Kidney capillary endothelial cell (primary cell): ENCODE data around the gene EMB.
"Not testable (repeated sequence)": the region's sequence is repeated elsewhere in the genome, so short reads cannot be mapped to it uniquely, and the experiment has no call there.

ENCODE experiments used
- DNase-seq: peaks from one replicate; pipeline ENCODE4 v3.0.0-alpha.2; 2018; ENCODE audit warnings: low spot score

EMB gene, protein sequence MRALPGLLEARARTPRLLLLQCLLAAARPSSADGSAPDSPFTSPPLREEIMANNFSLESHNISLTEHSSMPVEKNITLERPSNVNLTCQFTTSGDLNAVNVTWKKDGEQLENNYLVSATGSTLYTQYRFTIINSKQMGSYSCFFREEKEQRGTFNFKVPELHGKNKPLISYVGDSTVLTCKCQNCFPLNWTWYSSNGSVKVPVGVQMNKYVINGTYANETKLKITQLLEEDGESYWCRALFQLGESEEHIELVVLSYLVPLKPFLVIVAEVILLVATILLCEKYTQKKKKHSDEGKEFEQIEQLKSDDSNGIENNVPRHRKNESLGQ

DNA sequence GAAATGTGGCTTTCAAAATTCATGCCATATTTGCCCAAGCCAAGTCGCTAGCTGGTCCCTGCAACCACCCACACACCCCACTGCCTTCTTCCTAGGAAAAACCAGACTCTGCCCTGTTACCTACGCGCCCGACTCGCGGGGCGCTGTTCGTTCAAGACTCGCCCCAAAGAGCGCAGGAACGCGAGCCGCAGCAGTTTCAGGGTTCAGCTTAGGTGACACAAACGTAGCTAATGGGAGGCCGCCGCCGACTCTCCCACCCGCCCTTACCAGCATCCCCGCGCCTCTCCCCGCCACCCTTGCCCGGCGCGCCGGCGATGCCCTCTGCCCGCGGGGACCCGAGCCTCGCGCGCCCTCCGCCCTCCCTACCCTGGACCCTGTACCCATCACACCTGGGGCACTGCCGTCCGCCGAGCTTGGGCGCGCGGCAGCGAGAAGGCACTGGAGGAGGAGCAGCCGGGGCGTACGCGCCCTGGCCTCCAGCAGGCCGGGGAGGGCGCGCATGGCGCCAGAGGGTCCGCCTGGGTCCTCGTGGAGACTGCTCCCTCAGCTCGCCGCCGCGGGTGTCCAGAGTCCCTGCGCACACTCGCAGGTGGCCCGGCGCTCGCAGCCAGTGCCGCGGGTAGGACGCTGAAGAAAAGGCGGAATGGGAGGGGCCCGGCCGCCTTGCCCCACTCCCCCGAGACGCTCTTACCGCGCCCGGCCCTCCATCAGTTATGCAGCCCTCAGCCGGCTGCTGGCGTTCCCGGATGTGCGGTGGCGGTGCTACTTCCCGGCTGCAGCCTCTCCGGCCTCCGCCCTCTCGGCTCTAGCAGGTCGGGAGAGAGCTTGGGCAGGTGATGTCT is at the start of gene EMB:
TSS of gene EMB (minus strand) at position 638 of the 842 bp plus-strand sequence. CDS start at position 501, 137 bp downstream.
- peak; percentile 26 for DNase-seq

DNA sequence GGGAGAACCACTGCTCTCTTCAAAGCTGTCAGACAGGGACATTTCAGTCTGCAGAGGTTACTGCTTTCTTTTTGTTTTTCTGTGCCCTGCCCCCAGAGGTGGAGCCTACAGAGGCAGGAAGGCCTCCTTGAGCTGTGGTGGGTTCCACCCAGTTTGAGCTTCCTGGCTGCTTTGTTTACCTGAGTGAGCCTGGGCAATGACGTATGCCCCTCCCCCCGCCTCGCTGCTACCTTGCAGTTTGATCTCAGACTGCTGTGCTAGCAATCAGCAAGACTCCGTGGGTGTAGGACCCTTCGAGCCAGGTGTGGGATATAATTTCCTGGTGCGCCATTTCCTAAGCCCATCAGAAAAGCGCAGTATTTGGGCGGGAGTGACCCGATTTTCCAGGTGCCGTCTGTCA is 48.4 kb upstream of the EMB start:
- DNase-seq = not testable (repeated sequence)

DNA sequence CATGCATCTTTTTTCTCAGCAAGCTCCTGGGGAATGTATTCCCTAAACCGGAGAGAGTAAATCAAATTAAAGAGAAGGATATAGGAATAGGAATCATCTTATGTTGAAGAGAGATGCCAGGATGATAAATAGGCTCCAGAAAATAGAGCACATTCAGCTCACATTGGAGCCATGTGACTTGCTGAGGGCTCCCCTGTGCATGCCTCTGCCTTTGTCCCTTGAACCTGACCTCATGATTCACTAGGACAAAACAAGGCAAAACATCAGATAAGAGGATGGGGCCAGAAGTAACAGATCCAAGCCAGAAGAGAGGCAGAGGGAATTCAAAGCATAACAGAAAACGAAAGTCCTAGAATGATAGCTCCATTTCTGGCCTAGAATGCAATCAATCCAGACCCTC is 37.7 kb upstream of the EMB start:
- not testable (repeated sequence) for DNase-seq

DNA sequence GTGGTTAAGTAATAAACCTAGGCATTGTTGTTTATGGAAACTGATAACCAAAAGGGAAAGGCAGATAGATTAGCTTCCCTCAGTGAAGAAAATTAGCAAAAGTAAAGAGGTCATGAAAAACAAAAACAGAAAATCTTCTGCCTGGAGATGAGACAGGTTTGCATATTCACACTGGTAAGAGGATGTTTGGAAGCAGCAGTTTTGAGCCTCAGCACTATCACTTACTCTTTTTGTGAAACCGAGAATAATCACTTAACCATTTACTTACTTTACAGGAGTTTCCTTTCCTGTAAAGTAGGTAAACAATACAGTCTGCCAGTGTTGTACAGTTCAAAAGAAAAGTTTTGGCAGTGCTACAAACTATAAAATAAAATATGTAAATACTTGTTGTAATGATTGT is 35.5 kb upstream of the EMB start:
- DNase-seq = no peak

DNA sequence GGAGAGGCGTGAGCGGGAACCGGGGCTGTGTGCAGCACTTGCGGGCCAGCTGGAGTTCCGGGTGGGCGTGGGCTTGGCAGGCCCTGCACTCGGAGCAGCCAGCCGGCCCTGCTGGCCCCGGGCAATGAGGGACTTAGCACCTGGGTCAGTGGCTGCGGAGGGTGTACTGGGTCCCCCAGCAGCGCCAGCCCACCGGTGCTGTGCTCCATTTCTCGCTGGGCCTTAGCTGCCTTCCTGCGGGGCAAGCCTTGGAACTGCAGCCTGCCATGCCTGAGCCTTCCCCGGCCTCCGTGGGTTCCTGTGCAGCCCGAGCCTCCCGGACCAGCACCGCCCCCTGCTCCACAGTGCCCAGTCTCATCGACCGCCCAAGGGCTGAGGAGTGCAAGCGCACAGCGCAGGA is 23.9 kb upstream of the EMB start:
- not testable (repeated sequence) for DNase-seq

DNA sequence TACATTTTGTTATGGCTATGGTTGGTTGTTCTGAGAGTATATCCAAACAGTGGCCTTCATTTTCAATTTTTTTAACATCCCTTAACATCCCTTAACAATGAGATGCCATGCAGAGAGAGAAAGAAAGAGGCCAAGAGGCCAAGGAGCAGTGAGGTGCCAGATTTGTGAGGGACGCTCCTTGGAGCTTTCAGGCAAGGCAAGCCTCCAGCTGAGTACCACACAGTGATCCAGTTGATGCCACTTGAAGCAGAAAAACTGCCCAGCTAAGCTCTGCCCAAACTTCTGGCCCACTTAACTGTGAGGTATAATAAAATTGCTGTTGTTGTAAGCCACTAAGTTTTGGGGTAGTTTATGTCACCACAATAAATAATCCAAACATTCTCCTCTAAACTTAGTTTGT is 22.6 kb upstream of the EMB start:
- DNase-seq = no peak

DNA sequence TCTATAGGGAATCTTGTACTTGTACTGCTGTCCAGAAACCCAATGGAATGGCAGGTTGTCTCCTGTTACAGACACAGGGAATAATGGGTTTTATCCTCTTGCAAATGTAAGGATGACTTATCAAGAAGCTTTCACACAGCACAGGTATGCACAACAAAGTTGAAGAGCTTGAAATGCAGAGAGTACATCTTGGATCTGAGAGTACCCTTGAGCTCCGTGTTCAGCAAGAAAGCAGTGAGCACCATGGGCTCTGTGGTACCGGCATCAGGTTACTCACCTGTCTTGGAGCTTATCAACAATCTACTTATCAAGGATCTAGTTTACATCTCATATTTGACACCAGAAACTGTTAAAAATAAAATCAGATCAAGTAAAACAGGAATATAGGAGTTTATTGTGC is 22.0 kb upstream of the EMB start:
- DNase-seq = no peak

DNA sequence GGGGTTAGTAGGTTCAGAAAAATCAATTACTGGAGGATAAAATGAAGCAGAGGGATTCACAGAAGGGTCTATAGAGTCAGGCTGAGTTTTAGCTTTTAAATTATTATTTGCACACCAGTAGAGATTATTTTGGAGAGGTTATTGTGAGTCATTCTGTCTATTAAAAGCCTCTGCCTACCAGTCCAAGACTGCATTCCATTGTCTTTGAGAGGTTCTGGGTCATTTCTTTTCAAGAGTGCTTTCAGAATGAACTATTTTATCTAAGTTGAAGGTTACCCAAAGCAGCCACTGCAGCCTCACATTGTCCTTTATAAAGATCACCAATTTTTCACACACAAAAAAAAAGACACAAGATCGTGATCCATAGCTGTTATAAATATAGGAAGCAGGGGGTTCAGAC is 21.5 kb upstream of the EMB start:
- DNase-seq = not testable (repeated sequence)

DNA sequence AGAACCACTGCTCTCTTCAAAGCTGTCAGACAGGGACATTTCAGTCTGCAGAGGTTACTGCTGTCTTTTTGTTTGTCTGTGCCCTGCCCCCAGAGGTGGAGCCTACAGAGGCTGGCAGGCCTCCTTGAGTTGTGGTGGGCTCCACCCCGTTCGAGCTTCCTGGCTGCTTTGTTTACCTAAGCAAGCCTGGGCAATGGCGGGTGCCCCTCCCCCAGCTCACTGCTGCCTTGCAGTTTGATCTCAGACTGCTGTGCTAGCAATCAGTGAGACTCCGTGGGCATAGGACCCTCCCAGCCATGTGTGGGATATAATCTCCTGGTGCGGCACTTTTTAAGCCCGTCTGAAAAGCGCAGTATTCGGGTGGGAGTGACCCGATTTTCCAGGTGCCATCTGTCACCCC is 17.3 kb upstream of the EMB start:
- not testable (repeated sequence) for DNase-seq

DNA sequence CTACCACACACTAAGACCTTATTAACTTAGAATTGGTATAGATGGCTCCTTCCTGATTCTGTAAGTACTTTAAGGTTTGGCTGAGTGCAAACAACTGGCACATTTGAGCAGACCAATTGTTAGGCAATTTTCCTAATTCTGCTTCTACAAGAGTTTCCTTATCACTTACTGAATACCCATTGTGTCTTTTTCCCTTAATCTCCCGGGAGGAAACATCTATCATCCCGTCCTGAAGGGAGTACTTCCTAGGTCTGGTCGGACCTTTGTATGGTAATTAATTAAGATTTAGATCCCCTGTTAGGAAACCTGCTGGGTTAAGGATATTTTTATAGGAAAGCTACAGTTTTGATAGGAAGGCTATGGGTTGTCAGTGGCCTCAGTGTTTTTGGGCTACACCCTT is 8.2 kb upstream of the EMB start:
- DNase-seq = not testable (repeated sequence)

DNA sequence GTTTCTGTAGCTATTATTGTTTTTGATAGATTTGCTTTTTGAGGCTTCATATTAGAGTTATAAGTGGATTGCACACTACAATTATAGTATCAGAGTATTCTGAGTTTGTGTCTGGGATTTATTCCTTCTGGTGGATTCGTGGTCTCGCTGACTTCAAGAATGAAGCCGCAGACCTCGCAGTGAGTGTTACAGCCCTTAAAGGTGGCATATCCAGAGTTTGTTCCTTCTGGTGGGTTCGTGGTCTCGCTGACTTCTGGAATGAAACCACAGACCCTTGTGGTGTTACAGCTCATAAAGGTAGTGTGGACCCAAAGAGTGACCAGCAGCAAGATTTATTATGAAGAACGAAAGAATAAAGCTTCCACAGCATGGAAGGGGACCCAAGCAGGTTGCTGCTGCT is 6.9 kb upstream of the EMB start:
- no peak for DNase-seq

DNA sequence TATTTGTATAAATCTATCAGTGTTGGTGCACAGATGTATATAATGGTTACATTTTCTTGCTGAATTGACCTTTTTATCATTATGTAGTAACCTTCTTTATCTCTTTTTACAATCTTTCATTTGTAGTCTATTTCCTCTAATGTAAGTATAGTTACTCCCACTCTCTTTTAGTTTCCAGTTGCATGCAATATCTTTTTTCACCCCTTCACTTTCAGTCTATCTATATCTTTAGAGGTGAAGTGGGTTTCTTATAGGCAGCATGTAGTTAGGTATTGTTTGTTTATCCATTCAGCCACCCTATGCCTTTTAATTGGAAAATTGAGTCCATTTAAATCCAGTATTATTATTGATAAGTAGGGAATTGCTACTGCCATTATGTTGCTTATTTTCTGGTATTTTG is 6.1 kb upstream of the EMB start:
- DNase-seq = no peak

DNA sequence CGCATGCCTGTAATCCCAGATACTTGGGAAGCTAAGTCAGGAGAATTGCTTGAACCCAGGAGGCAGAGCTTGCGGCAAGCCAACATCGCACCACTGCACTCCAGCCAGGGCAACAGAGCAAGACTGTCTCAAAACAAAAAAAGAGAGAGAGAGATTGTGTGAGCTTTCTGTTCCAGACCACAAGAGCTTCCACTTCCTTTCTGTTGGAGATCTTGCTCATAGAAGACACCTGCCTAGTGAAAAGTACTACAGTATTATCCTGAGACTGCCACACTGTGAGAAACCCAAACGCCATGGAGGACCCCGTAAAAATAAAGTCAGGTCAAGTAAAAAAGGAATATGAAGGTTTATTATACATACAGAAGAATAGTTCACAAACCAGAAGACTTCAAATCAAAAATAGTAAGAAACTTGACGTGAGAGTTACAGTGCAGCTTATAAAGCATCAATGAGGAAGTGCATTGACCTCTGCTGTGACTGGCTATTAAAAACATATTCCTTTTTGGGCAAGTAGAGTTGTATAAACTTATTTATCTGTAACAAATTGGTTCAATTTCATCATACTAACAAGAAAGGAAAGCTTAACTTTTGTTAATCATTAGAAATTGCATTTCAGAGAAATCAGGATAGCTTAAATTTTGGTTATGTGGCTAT is 4.3 kb upstream of the EMB start:
- DNase-seq = no peak

DNA sequence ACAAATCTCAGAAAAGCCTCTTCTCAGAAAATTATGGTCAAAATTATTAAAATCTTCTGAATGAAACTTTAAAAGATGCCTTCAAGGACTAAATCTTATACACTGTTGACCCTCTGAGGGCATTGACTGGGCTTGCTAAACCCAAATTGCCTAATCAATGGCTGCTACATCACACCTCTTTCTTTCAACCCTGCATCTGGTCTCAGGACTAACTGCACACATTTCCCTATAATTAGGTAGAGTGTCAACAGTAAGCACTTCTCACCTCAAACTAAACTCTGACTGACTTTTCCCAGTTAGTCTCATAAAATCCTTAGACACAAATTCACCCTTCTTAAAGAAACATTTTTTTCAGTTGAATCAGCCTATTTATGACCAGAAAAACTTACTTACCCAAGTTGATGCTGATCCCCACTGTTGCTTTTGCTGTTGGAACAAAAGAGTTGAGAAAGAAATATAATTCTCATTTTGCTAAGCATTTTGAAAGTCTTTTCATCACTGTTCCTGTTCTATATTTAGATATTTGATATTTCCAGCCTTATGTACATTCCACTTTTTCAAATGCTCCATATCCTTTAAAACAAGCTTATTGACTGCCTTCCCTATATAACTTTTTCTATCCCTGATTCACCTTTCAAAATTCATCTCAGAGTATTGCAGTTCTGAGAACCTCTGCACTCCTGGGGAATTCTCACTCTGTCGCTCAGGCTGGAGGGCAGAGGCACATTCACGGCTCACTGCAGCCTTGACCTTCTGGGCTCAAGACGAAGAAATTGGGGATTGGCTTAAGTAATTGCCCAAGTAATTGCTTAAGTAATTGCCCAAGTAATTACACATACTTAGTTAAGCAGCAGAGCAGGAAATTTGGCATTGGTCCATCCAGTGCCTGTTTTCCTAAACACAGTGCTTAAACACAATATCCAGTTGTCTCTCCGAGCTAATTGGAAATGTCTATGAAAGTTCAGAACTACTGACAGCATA is 1.8 kb upstream of the EMB start:
- not testable (repeated sequence) for DNase-seq

DNA sequence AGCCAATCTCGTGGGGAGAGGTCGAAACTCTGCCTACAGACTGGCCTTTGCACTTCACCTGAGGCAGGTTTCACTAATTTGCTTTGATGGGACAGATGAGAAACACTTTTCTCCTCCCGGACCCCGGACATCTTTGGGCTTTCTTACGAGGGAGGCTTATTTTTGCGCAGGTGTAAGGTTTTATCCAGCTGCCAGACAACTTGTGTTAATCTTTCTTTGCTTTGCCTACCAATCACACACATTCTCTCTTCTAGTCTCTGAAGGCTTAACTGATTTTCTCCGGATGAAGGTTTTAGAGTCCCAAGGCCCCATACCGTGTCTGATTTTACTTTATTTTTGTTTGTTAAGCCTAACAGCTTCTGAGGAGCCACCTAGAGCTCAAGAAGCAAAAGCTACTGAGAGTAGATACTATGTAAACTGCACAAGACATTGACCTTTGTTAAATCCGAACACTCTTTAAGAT is 436 bp upstream of the EMB start:
- DNase-seq = no peak

DNA sequence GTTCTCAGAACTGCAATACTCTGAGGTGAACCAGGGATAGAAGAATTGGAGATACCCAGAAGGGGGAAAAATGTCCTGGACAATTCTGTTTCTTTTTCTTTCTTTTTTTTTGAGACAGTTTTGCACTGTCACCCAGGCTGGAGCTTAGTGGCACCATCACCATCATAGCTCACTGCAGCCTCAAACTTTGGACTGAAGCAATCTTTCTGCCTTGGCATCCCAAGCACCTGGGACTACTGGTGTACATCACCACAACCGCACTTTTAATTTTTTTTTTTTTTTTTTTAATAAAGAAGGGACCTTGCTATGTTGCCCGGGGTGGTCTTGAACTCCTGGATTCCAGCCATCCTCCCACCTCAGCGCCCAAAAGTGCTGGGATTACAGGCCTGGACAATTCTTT is 1.9 kb downstream of the EMB start:
- DNase-seq = no peak

DNA sequence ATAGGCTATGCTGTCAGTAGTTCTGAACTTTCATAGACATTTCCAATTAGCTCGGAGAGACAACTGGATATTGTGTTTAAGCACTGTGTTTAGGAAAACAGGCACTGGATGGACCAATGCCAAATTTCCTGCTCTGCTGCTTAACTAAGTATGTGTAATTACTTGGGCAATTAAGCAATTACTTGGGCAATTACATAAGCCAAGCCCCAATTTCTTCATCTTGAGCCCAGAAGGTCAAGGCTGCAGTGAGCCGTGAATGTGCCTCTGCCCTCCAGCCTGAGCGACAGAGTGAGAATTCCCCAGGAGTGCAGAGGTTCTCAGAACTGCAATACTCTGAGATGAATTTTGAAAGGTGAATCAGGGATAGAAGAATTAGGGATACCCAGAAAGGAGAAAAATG is 3.0 kb downstream of the EMB start:
- not testable (repeated sequence) for DNase-seq

DNA sequence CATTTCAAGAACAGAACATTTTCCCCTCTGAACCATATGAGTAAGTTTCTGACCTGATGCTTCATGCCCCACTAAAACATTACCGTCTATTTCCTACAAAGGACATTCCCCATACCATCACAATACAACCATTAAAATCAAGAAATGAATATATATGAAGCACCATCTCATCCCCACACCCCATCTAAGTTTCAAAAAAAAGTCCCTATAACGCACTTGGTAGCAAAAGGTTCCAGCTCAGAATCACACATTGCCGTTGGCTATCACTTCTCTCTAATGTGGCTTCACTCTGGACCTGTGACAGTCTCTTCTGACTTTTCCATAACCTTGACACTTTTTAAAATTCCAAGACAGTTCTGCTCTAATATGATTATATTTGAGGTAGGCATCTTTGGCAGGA is 5.9 kb downstream of the EMB start:
- no peak for DNase-seq

DNA sequence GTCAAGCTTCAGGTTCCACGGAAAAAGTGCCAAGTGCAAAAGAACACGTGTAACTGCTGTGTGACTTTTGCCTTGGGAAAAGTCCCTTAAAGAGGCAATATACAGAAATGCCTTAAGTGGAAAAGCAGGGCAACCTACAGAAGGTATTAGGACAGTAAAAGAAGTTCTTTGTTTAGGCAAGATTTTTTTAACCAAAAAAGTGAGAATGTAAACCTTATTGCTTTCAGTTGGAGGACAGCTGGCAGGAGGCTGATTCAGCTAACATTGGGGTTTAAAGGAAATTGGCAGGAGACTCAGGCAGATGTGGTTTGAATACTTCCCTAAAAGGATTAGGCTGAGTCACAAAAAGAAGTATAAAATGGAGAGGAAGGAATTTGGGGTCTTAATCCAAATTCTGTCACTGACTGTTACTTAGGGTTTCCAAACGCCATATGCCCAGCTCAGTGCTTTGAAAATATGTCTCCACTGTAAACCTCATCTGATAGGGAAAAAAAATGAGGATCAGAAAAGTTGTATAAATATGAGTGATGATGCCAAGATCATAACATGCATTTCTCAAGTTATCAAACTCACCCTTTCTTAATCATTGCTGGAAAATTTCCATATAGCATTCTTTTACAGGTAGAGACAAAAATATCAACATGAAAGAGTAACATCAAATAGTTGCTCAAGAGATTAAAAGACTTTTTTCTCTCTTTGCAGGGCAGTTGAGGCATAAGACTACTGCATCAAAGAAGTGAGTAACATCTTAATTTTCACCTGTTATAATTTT is 9.8 kb downstream of the EMB start:
- not testable (repeated sequence) for DNase-seq

DNA sequence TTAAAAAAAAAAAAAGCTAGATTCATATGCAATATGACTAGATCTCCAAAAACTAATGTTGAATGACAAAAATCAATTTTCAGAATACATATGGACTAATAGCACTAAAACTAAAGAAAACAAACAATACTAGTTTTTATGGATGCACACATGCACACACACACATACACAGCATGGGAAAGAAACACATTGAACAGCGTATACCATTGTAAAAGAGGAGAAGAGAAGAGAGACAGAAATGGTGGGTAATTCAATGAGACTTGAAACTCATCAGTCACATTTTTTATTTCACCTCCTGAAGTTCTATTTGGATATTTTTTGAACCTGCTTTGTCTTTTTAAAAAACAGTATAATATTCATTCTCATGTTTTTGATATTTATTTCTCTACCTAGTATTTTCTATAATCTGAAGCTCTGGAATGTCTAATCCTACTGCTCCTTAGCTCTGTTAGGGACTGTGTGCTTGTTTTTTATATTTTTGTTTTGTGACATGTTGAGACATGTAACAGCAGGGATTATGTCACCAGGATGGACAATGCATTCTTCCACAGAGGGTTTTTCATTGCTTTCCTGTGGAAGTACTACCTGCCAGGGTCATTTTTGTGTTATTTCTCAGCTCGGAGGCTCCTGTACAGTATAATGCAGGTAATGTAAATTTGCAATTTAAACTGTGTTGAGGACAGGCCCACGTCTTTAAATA is 17.8 kb downstream of the EMB start:
- DNase-seq = peak; percentile 6
